Progenitor cell of endocrine pancreas (in vitro differentiated cells): ENCODE data around the gene LRRC15. TPM values are rescaled to one million over a fixed set of nuclear protein-coding genes. Genes with fewer than 3 reads are reported as not detected.

ENCODE experiments used
- DNase-seq: peaks from one replicate; pipeline ENCODE4 v3.0.0; 2021; ENCODE audit warnings: low spot score; ENCODE audit not compliant: unreplicated experiment
- H3K27ac Mint-ChIP-seq: 2 replicates; pipeline ENCODE4 v1.8.0; 2021; ENCODE audit warnings: mild to moderate bottlenecking, moderate library complexity, mixed read lengths
- H3K27me3 Mint-ChIP-seq: 2 replicates; pipeline ENCODE4 v1.8.0; 2021; ENCODE audit warnings: mixed read lengths
- H3K36me3 Mint-ChIP-seq: 2 replicates; pipeline ENCODE4 v1.8.0; 2022; ENCODE audit warnings: mixed read lengths; ENCODE audit not compliant: insufficient read depth
- H3K4me1 Mint-ChIP-seq: 2 replicates; pipeline ENCODE4 v1.8.0; 2021; ENCODE audit warnings: low read depth, mixed read lengths
- H3K4me3 Mint-ChIP-seq: 2 replicates; pipeline ENCODE4 v1.8.0; 2021; ENCODE audit warnings: low read depth, mild to moderate bottlenecking, moderate library complexity, mixed read lengths
- H3K9me3 Mint-ChIP-seq: 2 replicates; pipeline ENCODE4 v1.8.0; 2021; ENCODE audit warnings: low read depth, mixed read lengths
- CTCF ChIP-seq: fragments of 200-600 bp; sonication (generic); IDR thresholded peaks from one replicate; pipeline ENCODE4 v1.5.0; 2021; ENCODE audit warnings: antibody characterized with exemption, mild to moderate bottlenecking; ENCODE audit not compliant: unreplicated experiment
- total RNA-seq: library from RNA; stranded (reverse); gene quantifications from 2 replicates; pipeline ENCODE4 v1.2.1, GENCODE V29; 2021

LRRC15 gene
- total RNA-seq, 1 donor from 2014 or later = not detected

DNA sequence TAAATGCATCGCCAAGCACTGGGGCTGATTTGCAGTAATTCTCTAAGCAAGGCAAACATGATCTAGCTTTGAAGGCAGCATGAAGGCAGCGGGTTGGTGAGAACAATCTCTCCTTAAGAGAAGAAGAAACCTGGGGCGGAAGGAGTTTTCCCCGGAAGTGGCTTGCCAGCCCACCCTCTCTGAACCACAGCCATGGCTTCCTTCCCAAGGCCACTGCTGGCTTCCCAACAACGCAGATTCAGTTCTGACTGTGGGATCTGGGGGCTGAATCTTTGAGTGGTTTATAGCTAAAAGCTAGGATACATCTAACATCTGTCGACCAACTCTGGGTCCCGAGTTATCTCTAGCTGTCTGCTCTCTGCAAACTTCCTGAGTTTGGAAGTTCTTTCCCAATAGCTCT lies 14.2 kb downstream of the LRRC15 start:
- no peak for TF ChIP-seq CTCF

DNA sequence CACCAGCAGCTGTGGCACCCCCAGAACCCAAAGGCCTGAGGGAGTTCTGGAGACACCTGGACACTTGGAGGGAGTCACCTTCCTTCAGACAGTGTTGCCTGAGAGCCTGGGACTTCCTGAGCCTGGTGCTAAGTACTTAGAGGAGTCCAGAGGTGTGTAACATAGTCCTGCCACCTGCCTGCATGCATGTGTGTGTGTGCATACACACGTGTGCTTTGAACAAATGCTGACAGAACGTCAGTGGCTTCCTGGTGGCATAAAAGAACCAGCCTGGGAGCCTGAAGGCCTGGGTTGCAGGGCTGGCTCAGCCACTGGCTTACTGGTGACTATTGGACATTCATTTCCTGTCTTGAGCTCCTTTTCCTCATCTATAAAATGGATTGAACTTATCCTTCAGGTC lies 15.2 kb downstream of the LRRC15 start:
- no peaks in the 10 kb centered on the region for H3K4me1 Mint-ChIP-seq
- H3K4me3 Mint-ChIP-seq = no peak overlapping the region
- H3K27ac Mint-ChIP-seq = no peak overlapping the region
- no peaks in the 10 kb centered on the region for H3K9me3 Mint-ChIP-seq
- no peak for TF ChIP-seq CTCF
- peaks cover 18% of the 10 kb centered on the region for H3K27me3 Mint-ChIP-seq
- H3K36me3 Mint-ChIP-seq = no peaks in the 10 kb centered on the region
- DNase-seq = no peak

More for the DNA sequence above, 14.2 kb downstream of the LRRC15 start:
- no peak for DNase-seq
- H3K36me3 Mint-ChIP-seq = no peaks in the 10 kb centered on the region
- no peaks in the 10 kb centered on the region for H3K9me3 Mint-ChIP-seq
- H3K27ac Mint-ChIP-seq = no peak overlapping the region
- peaks cover 25% of the 10 kb centered on the region for H3K27me3 Mint-ChIP-seq
- H3K4me3 Mint-ChIP-seq = no peak overlapping the region
- H3K4me1 Mint-ChIP-seq = no peaks in the 10 kb centered on the region

DNA sequence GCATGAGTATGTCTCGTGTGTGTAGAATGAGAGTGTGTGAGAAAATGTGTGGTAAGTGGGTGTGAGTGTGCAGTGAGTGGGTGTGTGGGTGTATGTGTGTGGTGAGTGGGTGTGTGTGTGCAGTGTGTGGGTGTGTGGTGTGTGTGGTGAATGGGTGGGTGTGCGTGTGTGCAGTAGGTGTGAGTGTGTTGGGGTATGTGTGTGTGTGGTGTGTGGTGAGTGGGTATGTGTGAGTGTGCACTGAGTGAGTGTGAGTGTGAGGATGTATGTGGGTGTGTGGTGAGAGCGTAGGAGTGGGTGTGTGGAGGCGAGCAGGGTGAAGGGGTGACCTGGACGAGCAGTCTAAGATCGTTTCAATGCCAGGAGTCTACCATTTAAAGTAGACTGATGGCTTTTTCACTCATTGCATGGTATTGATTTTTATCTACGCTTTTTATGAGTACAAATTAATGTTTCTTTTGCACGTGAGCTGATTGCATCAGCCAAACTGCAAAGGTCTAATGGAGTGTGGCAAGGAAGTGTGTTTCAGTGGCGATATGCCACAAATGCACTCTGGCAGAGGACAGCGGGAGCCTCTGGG lies 16.8 kb downstream of the LRRC15 start:
- no peak for DNase-seq
- Mint-ChIP-seq H3K4me3 (no peak overlapping the region), H3K9me3 (no peaks in the 10 kb centered on the region), H3K4me1 (no peaks in the 10 kb centered on the region), H3K27me3 (peaks cover 11% of the 10 kb centered on the region), H3K36me3 (no peaks in the 10 kb centered on the region), H3K27ac (no peak overlapping the region)
- TF ChIP-seq CTCF = no peak

- DNase-seq = no peak
- TF ChIP-seq CTCF = no peak
- H3K27ac Mint-ChIP-seq = no peak overlapping the region
- H3K9me3 Mint-ChIP-seq = no peaks in the 10 kb centered on the region
- no peak overlapping the region for H3K4me3 Mint-ChIP-seq
- no peaks in the 10 kb centered on the region for H3K4me1 Mint-ChIP-seq
- H3K27me3 Mint-ChIP-seq = peaks cover 10% of the 10 kb centered on the region
- no peaks in the 10 kb centered on the region for H3K36me3 Mint-ChIP-seq
These were observed 17.5 kb downstream of the LRRC15 start for GRCh38 chr3:194351952-194352536.

DNA sequence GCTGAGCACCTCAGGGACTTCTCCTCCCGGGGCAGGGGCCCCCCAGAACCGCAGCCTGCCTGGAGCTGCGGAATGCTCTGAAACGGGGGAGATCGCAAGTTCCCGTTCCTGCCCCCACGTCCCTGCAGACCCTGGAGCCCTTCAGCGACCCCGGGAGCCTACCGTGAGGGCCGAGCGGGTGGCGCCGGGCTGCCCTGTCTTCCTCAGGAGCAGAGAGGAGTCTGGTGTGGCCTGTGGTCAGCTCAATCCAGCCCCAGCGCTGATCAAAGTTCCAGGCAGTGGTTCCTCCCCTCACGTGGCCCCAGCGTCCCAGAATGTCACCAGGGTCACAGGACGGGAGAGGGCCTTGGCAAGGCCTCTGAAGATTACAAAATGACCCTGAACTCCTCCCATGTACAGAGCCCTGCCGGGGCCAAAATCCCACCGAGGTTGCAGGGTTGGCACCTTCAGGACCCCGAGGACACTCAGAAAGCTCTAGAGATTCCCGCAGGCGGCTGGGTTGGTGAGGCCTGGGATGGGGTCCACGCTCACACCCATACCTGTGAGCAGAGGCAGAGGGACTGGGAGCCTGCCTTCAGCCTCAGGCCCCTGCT lies 18.4 kb downstream of the LRRC15 start, which contains the start of gene CPN2:
TSS of gene CPN2 (minus strand) at position 249 of the 593 bp plus-strand sequence. CDS start 8,626 bp downstream, outside the sequence.
- H3K27ac Mint-ChIP-seq = no peak within 1 kb of the TSS
- H3K9me3 Mint-ChIP-seq = no peaks in the 10 kb centered on the region
- H3K4me3 Mint-ChIP-seq = no peak within 1 kb of the TSS

More for the DNA sequence above, 18.4 kb downstream of the LRRC15 start, which contains the start of gene CPN2:
- DNase-seq = no peak
- no peak for TF ChIP-seq CTCF
- Mint-ChIP-seq H3K36me3 (no peaks in the 10 kb centered on the region), H3K27me3 (peaks cover 8% of the 10 kb centered on the region), H3K4me1 (no peaks in the 10 kb centered on the region)
